Activated CD4-positive, alpha-beta T cell treated with anti-CD3 and anti-CD28 coated beads, Interleukin-2, amount 50 U/mL, for 24 hours (primary cell): ENCODE measurements around the gene MRPL19.

Experiments used
- DNase-seq, 2 donors: peaks; one replicate each; pipeline ENCODE4 v3.0.0-alpha.2; 2020; ENCODE audit warnings: low read depth in 1 of 2, low spot score in 1 of 2

Gene MRPL19

DNA sequence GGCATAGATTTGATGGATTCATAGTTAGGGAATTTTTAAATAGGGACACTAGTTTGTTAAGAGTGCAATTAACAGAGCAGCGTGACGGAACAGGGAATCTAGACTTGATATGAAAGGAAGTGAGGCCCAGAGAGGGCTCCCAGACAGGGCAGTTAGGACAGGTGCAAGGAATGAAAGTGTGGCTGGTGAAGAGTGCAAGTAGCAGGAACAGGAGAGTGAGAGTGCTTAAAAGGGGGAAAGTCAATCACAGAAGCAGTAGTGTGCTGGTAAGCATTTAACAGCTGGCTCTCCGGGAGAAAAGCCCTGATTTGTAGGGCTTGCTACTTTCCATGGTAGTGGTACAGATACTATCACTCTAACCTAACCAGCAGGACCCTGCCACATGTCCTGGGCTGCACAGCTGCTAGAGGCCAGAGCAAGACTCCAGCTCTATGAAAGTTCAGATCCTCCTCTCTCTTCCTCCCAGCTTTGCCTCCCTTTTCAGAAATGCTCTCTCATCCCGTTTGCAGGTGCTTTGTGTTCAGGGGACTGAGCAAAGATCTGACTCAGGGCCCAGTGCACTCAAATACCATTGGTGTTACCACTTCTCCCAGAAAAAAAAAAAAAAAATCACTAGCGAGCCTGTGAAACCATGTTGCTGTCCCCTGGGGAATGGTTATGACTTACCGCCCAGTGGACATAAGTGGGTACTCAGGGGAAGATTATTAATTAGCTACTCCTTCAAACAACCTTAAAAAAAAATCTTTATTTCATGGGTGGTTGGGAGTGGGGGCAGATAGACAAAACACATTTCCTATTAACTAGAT is 82.2 kb downstream of the MRPL19 start:
- DNase-seq: no peak

- DNase-seq: no peak
These were observed 83.3 kb downstream of the MRPL19 start for GRCh38 chr2:75729861-75730260.

- DNase-seq: no peak
These were observed 89.7 kb downstream of the MRPL19 start for GRCh38 chr2:75736276-75736675.

- no peak for DNase-seq
These were observed 91.4 kb downstream of the MRPL19 start for GRCh38 chr2:75737961-75738360.
